KMS-11 (cell line): ENCODE data around the gene CYB5D1.

Source experiments
- H2AFZ ChIP-seq: fragments of 200-600 bp; sonication (generic); 2 replicates; pipeline ENCODE4 v1.6.1; 2016; ENCODE audit warnings: antibody characterized with exemption, mixed run types, low read depth
- H3K27ac ChIP-seq: fragments of 200-600 bp; sonication (generic); 2 replicates; pipeline ENCODE4 v1.6.1; 2016; ENCODE audit warnings: mild to moderate bottlenecking, mixed run types
- H3K27me3 ChIP-seq: fragments of 200-600 bp; sonication (generic); 2 replicates; pipeline ENCODE4 v1.6.1; 2017; ENCODE audit warnings: mild to moderate bottlenecking, low read depth, mixed run types, moderate library complexity; ENCODE audit not compliant: insufficient read depth
- H3K36me3 ChIP-seq: fragments of 200-600 bp; sonication (generic); 2 replicates; pipeline ENCODE4 v1.6.1; 2017; ENCODE audit warnings: mild to moderate bottlenecking, mixed run types; ENCODE audit not compliant: insufficient read depth
- H3K4me1 ChIP-seq: fragments of 200-600 bp; sonication (generic); 2 replicates; pipeline ENCODE4 v1.6.1; 2016; ENCODE audit warnings: mild to moderate bottlenecking, low read depth, mixed run types; ENCODE audit not compliant: poor library complexity, severe bottlenecking
- H3K4me2 ChIP-seq: fragments of 200-600 bp; sonication (generic); 2 replicates; pipeline ENCODE4 v1.7.0; 2016; ENCODE audit warnings: mild to moderate bottlenecking, mixed run types
- H3K4me3 ChIP-seq: fragments of 200-600 bp; sonication (generic); IDR thresholded peaks from 2 replicates; pipeline ENCODE4 v1.6.1; 2017; ENCODE audit warnings: low read depth, low read length, mixed read lengths; ENCODE audit not compliant: insufficient read depth
- H3K79me2 ChIP-seq: fragments of 200-600 bp; sonication (generic); 2 replicates; pipeline ENCODE4 v1.6.1; 2016; ENCODE audit warnings: low read depth, mixed run types; ENCODE audit not compliant: insufficient read depth
- H3K9ac ChIP-seq: fragments of 200-600 bp; sonication (generic); 2 replicates; pipeline ENCODE4 v1.6.1; 2016; ENCODE audit warnings: mild to moderate bottlenecking, mixed run types
- H4K20me1 ChIP-seq: fragments of 200-600 bp; sonication (generic); 2 replicates; pipeline ENCODE4 v1.6.1; 2016; ENCODE audit warnings: mild to moderate bottlenecking, mixed run types; ENCODE audit not compliant: insufficient read depth
- TF ChIP-seq, protein P1 (sequence below): fragments of 200-600 bp; sonication (generic); conservative IDR thresholded peaks from 2 replicates; pipeline ENCODE4 v1.6.1; 2017; ENCODE audit warnings: low read depth, mild to moderate bottlenecking, antibody characterized with exemption, low read length, moderate library complexity, mixed read lengths

Gene CYB5D1

DNA sequence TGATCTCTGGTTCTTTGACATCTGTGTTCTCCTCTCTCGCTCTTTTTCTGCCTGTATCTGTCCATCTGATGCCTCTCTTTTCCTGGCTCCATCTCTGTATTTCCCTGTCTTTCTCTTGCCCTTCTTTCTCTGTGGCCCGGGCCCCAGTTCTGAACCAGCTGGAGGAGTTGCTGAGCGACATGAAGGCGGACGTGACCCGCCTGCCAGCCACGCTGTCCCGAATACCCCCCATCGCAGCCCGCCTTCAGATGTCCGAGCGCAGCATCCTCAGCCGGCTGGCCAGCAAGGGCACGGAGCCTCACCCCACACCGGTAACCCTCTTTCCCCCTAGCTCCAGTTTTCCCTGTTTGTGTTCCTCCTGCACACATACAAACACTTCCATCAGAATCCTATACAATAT lies 52.5 kb downstream of the CYB5D1 start:
- Histone ChIP-seq H3K27me3 (no peaks in the 10 kb centered on the region), H3K79me2 (no peaks in the 10 kb centered on the region), H3K4me1 (no peaks in the 10 kb centered on the region), H3K36me3 (no peaks in the 10 kb centered on the region), H3K4me3 (no peak overlapping the region), H4K20me1 (no peaks in the 10 kb centered on the region), H2AFZ (no peak overlapping the region), H3K27ac (no peak overlapping the region), H3K4me2 (no peak overlapping the region), H3K9ac (no peak overlapping the region)
- TF ChIP-seq, protein P1, sequence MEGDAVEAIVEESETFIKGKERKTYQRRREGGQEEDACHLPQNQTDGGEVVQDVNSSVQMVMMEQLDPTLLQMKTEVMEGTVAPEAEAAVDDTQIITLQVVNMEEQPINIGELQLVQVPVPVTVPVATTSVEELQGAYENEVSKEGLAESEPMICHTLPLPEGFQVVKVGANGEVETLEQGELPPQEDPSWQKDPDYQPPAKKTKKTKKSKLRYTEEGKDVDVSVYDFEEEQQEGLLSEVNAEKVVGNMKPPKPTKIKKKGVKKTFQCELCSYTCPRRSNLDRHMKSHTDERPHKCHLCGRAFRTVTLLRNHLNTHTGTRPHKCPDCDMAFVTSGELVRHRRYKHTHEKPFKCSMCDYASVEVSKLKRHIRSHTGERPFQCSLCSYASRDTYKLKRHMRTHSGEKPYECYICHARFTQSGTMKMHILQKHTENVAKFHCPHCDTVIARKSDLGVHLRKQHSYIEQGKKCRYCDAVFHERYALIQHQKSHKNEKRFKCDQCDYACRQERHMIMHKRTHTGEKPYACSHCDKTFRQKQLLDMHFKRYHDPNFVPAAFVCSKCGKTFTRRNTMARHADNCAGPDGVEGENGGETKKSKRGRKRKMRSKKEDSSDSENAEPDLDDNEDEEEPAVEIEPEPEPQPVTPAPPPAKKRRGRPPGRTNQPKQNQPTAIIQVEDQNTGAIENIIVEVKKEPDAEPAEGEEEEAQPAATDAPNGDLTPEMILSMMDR = no peak

DNA sequence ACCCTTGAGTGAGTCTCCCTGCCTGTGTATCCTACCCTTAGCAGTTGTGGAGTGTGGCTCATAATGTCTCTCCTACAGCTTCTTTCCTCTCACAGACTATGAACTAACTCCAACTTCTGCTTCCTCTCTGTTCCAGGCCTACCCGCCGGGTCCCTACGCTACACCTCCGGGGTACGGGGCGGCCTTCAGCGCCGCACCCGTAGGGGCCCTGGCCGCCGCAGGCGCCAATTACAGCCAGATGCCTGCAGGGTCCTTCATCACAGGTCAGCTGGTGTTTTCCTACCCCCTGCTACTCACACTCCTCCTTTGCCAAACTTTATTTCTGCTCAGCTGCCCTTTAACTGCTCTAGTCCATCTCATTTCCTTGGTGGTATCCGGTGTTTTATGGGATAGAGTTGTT lies 52.9 kb downstream of the CYB5D1 start:
- Histone ChIP-seq H2AFZ (no peak overlapping the region), H3K4me1 (no peaks in the 10 kb centered on the region), H3K4me3 (no peak overlapping the region), H3K36me3 (no peaks in the 10 kb centered on the region), H3K9ac (no peak overlapping the region), H3K27ac (no peak overlapping the region), H3K27me3 (no peaks in the 10 kb centered on the region), H3K79me2 (no peaks in the 10 kb centered on the region), H4K20me1 (no peaks in the 10 kb centered on the region), H3K4me2 (no peak overlapping the region)
- TF ChIP-seq, protein P1 = no peak

DNA sequence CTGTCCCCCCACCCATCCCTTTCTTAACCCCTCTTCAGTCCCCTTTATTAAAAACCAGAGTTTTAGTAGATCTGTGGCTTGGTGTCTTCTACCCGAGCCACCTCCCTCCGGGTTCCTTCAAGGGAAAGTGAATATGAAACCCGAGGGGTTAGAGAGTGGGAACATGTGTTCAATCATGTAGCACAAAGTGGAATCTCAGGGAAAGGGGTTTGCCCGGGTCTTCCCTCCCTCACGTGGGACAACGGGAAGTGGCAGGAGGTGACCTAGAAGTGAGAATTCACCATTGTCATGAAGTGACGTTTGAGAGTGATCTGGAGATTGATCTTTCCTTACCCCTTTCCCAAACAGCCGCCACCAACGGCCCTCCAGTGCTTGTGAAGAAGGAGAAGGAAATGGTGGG lies 53.3 kb downstream of the CYB5D1 start:
- TF ChIP-seq, protein P1 = no peak
- Histone ChIP-seq H3K4me1 (no peaks in the 10 kb centered on the region), H3K27me3 (no peaks in the 10 kb centered on the region), H3K36me3 (no peaks in the 10 kb centered on the region), H2AFZ (no peak overlapping the region), H3K4me3 (no peak overlapping the region), H4K20me1 (no peaks in the 10 kb centered on the region), H3K27ac (no peak overlapping the region), H3K4me2 (no peak overlapping the region), H3K9ac (no peak overlapping the region), H3K79me2 (no peaks in the 10 kb centered on the region)
